ENCODE results near the gene TPM3.
"Not testable (repeated sequence)": the region's sequence is repeated elsewhere in the genome, so short reads cannot be mapped to it uniquely, and the experiment has no call there.

The TPM3 gene

GRCh38 chr1:154191990-154192461, at the start of gene TPM3:
Gene TPM3 (minus strand): TSS chr1:154192100. CDS start chr1:154192018, 82 bp downstream.
- DNase-seq (ENCODE audit: low read depth): no peak

GRCh38 chr1:154240294-154240833, 48.5 kb upstream of the TPM3 start:
- DNase-seq (ENCODE audit: low read depth): no peak

GRCh38 chr1:154239491-154239890, 47.6 kb upstream of the TPM3 start:
- DNase-seq (ENCODE audit: low read depth): no peak

GRCh38 chr1:154237880-154238506, 46.1 kb upstream of the TPM3 start:
- DNase-seq (ENCODE audit: low read depth): no peak

- DNase-seq (ENCODE audit: low read depth): no peak
These were observed 45.5 kb upstream of the TPM3 start for GRCh38 chr1:154237435-154237834.

- no peak for DNase-seq (ENCODE audit: low read depth)
These were observed 45.0 kb upstream of the TPM3 start for GRCh38 chr1:154236855-154237254.

GRCh38 chr1:154233127-154233526, 41.2 kb upstream of the TPM3 start:
- not testable (repeated sequence) for DNase-seq (ENCODE audit: low read depth)

GRCh38 chr1:154231112-154231511, 39.2 kb upstream of the TPM3 start:
- DNase-seq (ENCODE audit: low read depth): not testable (repeated sequence)

GRCh38 chr1:154225370-154225769, 33.5 kb upstream of the TPM3 start:
- no peak for DNase-seq (ENCODE audit: low read depth)

- no peak for DNase-seq (ENCODE audit: low read depth)
These were observed 31.7 kb upstream of the TPM3 start for GRCh38 chr1:154223621-154224020.

GRCh38 chr1:154222918-154223317, 31.0 kb upstream of the TPM3 start:
- DNase-seq (ENCODE audit: low read depth): no peak

GRCh38 chr1:154222518-154222917, 30.6 kb upstream of the TPM3 start:
- no peak for DNase-seq (ENCODE audit: low read depth)

GRCh38 chr1:154221278-154222001, 29.5 kb upstream of the TPM3 start:
- DNase-seq (ENCODE audit: low read depth): peak; percentile 55

GRCh38 chr1:154220970-154221277, 29.0 kb upstream of the TPM3 start:
- no peak for DNase-seq (ENCODE audit: low read depth)

GRCh38 chr1:154220071-154220969, 28.4 kb upstream of the TPM3 start, which contains the start of gene UBAP2L:
Gene UBAP2L (plus strand): TSS chr1:154220955. CDS start chr1:154225124, 4,169 bp downstream.
- peak; percentile 98 for DNase-seq (ENCODE audit: low read depth)

GRCh38 chr1:154219541-154219940, 27.6 kb upstream of the TPM3 start:
- no peak for DNase-seq (ENCODE audit: low read depth)

- DNase-seq (ENCODE audit: low read depth): no peak
These were observed 26.6 kb upstream of the TPM3 start for GRCh38 chr1:154218545-154218944.

- DNase-seq (ENCODE audit: low read depth): no peak
These were observed 21.4 kb upstream of the TPM3 start for GRCh38 chr1:154213274-154213673.

GRCh38 chr1:154212083-154212482, 20.2 kb upstream of the TPM3 start:
- no peak for DNase-seq (ENCODE audit: low read depth)

GRCh38 chr1:154208677-154209388, 16.9 kb upstream of the TPM3 start:
- no peak for DNase-seq (ENCODE audit: low read depth)

- no peak for DNase-seq (ENCODE audit: low read depth)
These were observed 15.4 kb upstream of the TPM3 start for GRCh38 chr1:154207262-154207661.

- no peak for DNase-seq (ENCODE audit: low read depth)
These were observed 14.3 kb upstream of the TPM3 start, which contains the start of gene CFAP141 for GRCh38 chr1:154206196-154206595. Gene CFAP141 (minus strand): TSS chr1:154206333. CDS start chr1:154206307, 26 bp downstream.

Data from activated T-cell treated with anti-CD3 and anti-CD28 coated beads for 1 hour (primary cell).